Hepatocyte (in vitro differentiated cells): Measurements from ENCODE around the gene CXCR6. TPM values are rescaled to one million over a fixed set of nuclear protein-coding genes. Genes with fewer than 3 reads are reported as not detected.

Source experiments
- DNase-seq: peaks from one replicate; pipeline ENCODE4 v3.0.0-alpha.2; 2016; ENCODE audit warnings: low spot score
- H2AFZ ChIP-seq: fragments of 200-600 bp; sonication (generic); 2 replicates; pipeline ENCODE4 v1.6.0; 2016; ENCODE audit warnings: antibody characterized with exemption, mild to moderate bottlenecking
- H3K27ac ChIP-seq: fragments of 200-600 bp; sonication (generic); 2 replicates; pipeline ENCODE4 v1.5.1; 2016; ENCODE audit warnings: mild to moderate bottlenecking
- H3K27me3 ChIP-seq: fragments of 200-600 bp; sonication (generic); 2 replicates; pipeline ENCODE4 v1.6.1; 2016
- H3K36me3 ChIP-seq: fragments of 200-600 bp; sonication (generic); replicated peaks from 2 replicates; pipeline ENCODE4 v1.5.1; 2016; ENCODE audit warnings: low read depth; ENCODE audit not compliant: insufficient read depth
- H3K4me1 ChIP-seq: fragments of 200-600 bp; sonication (generic); 2 replicates; pipeline ENCODE4 v1.5.1; 2016; ENCODE audit warnings: mild to moderate bottlenecking, moderate library complexity; ENCODE audit not compliant: insufficient read depth
- H3K4me2 ChIP-seq: fragments of 200-600 bp; sonication (generic); 2 replicates; pipeline ENCODE4 v1.6.0; 2016
- H3K4me3 ChIP-seq: fragments of 200-600 bp; sonication (generic); 2 replicates; pipeline ENCODE4 v1.5.1; 2016; ENCODE audit warnings: mild to moderate bottlenecking
- H3K79me2 ChIP-seq: fragments of 200-600 bp; sonication (generic); 2 replicates; pipeline ENCODE4 v1.6.0; 2017; ENCODE audit warnings: mild to moderate bottlenecking
- H3K9me2 ChIP-seq: fragments of 200-600 bp; sonication (generic); replicated peaks from 2 replicates; pipeline ENCODE4 v1.6.0; 2017; ENCODE audit warnings: mild to moderate bottlenecking; ENCODE audit not compliant: insufficient read depth
- H3K9me3 ChIP-seq: fragments of 200-600 bp; sonication (generic); 2 replicates; pipeline ENCODE4 v1.5.1; 2016; ENCODE audit warnings: low read depth, mild to moderate bottlenecking
- H4K20me1 ChIP-seq: fragments of 200-600 bp; sonication (generic); 2 replicates; pipeline ENCODE4 v1.6.0; 2016; ENCODE audit warnings: mild to moderate bottlenecking; ENCODE audit not compliant: insufficient read depth, poor library complexity, severe bottlenecking
- CTCF ChIP-seq: fragments of 200-600 bp; sonication (generic); IDR thresholded peaks from 2 replicates; pipeline ENCODE4 v1.5.1; 2016; ENCODE audit warnings: antibody characterized with exemption, mild to moderate bottlenecking; ENCODE audit not compliant: poor library complexity
- EZH2 ChIP-seq: fragments of 200-600 bp; sonication (generic); IDR thresholded peaks from 2 replicates; pipeline ENCODE4 v1.6.1; 2016; ENCODE audit warnings: antibody characterized with exemption, mild to moderate bottlenecking, borderline replicate concordance
- EZH2phosphoT487 ChIP-seq: fragments of 200-600 bp; sonication (generic); IDR thresholded peaks from one replicate; pipeline ENCODE4 v1.6.1; 2018; ENCODE audit warnings: antibody characterized with exemption, mild to moderate bottlenecking, low read depth, moderate library complexity; ENCODE audit not compliant: unreplicated experiment, severe bottlenecking
- WGBS: methylation state at CpG from one replicate; pipeline ENCODE4 v1.1.6; 2016; ENCODE audit warnings: low lambda C conversion rate; ENCODE audit errors: missing lambda C conversion rate; 5-methylcytosine and 5-hydroxymethylcytosine counted together
- polyA plus RNA-seq: library from polyadenylated mRNA; unstranded; fragments of >200 nt; fragmentation: Nextera tagmentation; extraction: Ambion mirVana; gene quantifications from 2 replicates; pipeline ENCODE4 v1.2.1, GENCODE V29; 2016
- total RNA-seq: library from RNA; depleted of rRNA; stranded (reverse); fragments of >200 nt; gene quantifications from 2 replicates; pipeline ENCODE4 v1.2.3, GENCODE V29; 2014

Gene CXCR6
- total and polyA plus RNA-seq, 2 experiments from 2014 or later = 0.33 TPM; not detected in 1

GRCh38 chr3:45978006-45978761 is 34.9 kb downstream of the CXCR6 start:
- Histone ChIP-seq H3K27ac (peak overlapping the region; percentile 11), H3K36me3 (peaks cover 6% of the 10 kb centered on the region), H3K9me2 (no peaks in the 10 kb centered on the region), H3K27me3 (no peaks in the 10 kb centered on the region), H3K79me2 (no peaks in the 10 kb centered on the region), H3K4me1 (peaks cover 3% of the 10 kb centered on the region), H3K4me3 (no peak overlapping the region), H4K20me1 (no peaks in the 10 kb centered on the region), H2AFZ (no peak overlapping the region), H3K9me3 (no peaks in the 10 kb centered on the region), H3K4me2 (no peak overlapping the region)
- DNase-seq = peak; percentile 35
- TF ChIP-seq EZH2 (no peak), EZH2phosphoT487 (no peak), CTCF (no peak)
- WGBS = 91% methylated on average over 5 of the region's 5 CpGs

- Histone ChIP-seq H3K27ac (no peak overlapping the region), H3K36me3 (peaks cover 6% of the 10 kb centered on the region), H3K79me2 (no peaks in the 10 kb centered on the region), H3K4me3 (no peak overlapping the region), H2AFZ (no peak overlapping the region), H3K9me2 (no peaks in the 10 kb centered on the region), H3K4me1 (peaks cover 12% of the 10 kb centered on the region), H3K9me3 (no peaks in the 10 kb centered on the region), H3K4me2 (no peak overlapping the region), H4K20me1 (no peaks in the 10 kb centered on the region), H3K27me3 (no peaks in the 10 kb centered on the region)
- TF ChIP-seq EZH2phosphoT487 = no peak
- no peak for TF ChIP-seq CTCF
- TF ChIP-seq EZH2 = no peak
- WGBS = 98% methylated on average over 4 of the region's 4 CpGs
- no peak for DNase-seq
Observed at GRCh38 chr3:45979378-45979777, 36.1 kb downstream of the CXCR6 start.

- TF ChIP-seq EZH2 = no peak
- TF ChIP-seq EZH2phosphoT487 = no peak
- no peak for TF ChIP-seq CTCF
- no peaks in the 10 kb centered on the region for H3K27me3 ChIP-seq
- 97% methylated on average over 7 of the region's 7 CpGs for WGBS
- H3K36me3 ChIP-seq = peaks cover 6% of the 10 kb centered on the region
- no peaks in the 10 kb centered on the region for H3K9me3 ChIP-seq
- H4K20me1 ChIP-seq = no peaks in the 10 kb centered on the region
- H3K4me3 ChIP-seq = no peak overlapping the region
- DNase-seq = no peak
- H3K4me2 ChIP-seq = no peak overlapping the region
- peaks cover 21% of the 10 kb centered on the region for H3K4me1 ChIP-seq
- H2AFZ ChIP-seq = no peak overlapping the region
- no peaks in the 10 kb centered on the region for H3K9me2 ChIP-seq
- no peak overlapping the region for H3K27ac ChIP-seq
- H3K79me2 ChIP-seq = peaks cover 4% of the 10 kb centered on the region
Observed at GRCh38 chr3:45980229-45980813, 37.1 kb downstream of the CXCR6 start.
